HEK293T (cell line): Measurements from ENCODE around the gene ACP4.
"Not testable (repeated sequence)": the region's sequence is repeated elsewhere in the genome, so short reads cannot be mapped to it uniquely, and the experiment has no call there.

ENCODE experiments used
- ARNT ChIP-seq: fragments of 450-650 bp; IDR thresholded peaks from 2 replicates; pipeline ENCODE4 v1.6.1; 2017; ENCODE audit warnings: mild to moderate bottlenecking
- ELF4 ChIP-seq: fragments of 450-650 bp; IDR thresholded peaks from 2 replicates; pipeline ENCODE4 v1.6.1; 2017; ENCODE audit warnings: antibody characterized with exemption
- FOXA1 ChIP-seq: fragments of 450-650 bp; IDR thresholded peaks from 2 replicates; pipeline ENCODE4 v1.6.1; 2016; ENCODE audit warnings: mild to moderate bottlenecking
- FOXK2 ChIP-seq: fragments of 450-650 bp; IDR thresholded peaks from 2 replicates; pipeline ENCODE4 v1.6.1; 2016; ENCODE audit warnings: mild to moderate bottlenecking
- FOXM1 ChIP-seq: fragments of 450-650 bp; IDR thresholded peaks from 2 replicates; pipeline ENCODE4 v1.6.1; 2017; ENCODE audit warnings: mild to moderate bottlenecking, borderline replicate concordance
- L3MBTL2 ChIP-seq: fragments of 450-650 bp; conservative IDR thresholded peaks from 2 replicates; pipeline ENCODE4 v1.6.1; 2016; ENCODE audit warnings: mild to moderate bottlenecking
- NFRKB ChIP-seq: fragments of 450-650 bp; IDR thresholded peaks from 2 replicates; pipeline ENCODE4 v1.6.1; 2016; ENCODE audit warnings: mild to moderate bottlenecking, moderate library complexity
- SP1 ChIP-seq: fragments of 450-650 bp; IDR thresholded peaks from 2 replicates; pipeline ENCODE4 v1.6.1; 2017
- SUZ12 ChIP-seq: fragments of 450-650 bp; IDR thresholded peaks from 2 replicates; pipeline ENCODE4 v1.6.1; 2016; ENCODE audit warnings: mild to moderate bottlenecking
- TARDBP ChIP-seq: fragments of 450-650 bp; IDR thresholded peaks from 2 replicates; pipeline ENCODE4 v1.6.1; 2016
- ZNF384 ChIP-seq: fragments of 450-650 bp; IDR thresholded peaks from 2 replicates; pipeline ENCODE4 v1.6.1; 2016

GRCh38 chr19:50811622-50812238, 21.5 kb downstream of the ACP4 start:
- TF ChIP-seq FOXA1, SUZ12, FOXK2, L3MBTL2, NFRKB, SP1, ARNT, ELF4, FOXM1, ZNF384, TARDBP: not testable (repeated sequence)
